ENCODE results near the gene SRPK2.

SRPK2 gene

DNA sequence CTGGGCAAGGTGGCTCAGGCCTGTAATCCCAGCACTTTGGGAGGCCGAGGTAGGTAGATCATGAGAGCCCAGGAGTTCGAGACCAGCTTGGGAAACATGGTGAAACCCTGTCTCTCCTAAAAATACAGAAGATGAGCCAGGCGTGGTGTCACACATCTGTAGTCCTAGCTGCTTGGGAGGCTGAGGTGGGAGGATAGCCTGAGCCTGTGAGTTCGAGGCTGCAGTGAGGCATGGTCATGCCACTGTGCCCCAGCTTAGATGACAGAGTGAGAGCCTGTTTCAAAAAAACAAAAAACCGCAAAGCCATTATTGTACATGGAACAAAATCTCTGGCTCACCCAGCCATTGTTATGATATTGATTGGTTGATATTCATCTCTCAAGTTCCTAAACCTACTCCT lies 321.0 kb downstream of the SRPK2 start:
- no peak for DNase-seq
